Testis (tissue), 3 donors: Measurements from ENCODE around the gene SLAMF8. TPM values are rescaled to one million over a fixed set of nuclear protein-coding genes. Genes with fewer than 3 reads are reported as not detected.

Source experiments
- DNase-seq: peaks from one replicate; pipeline ENCODE4 v3.0.0-alpha.2; 2019
- H3K27ac ChIP-seq, 2 donors: fragments of 200-600 bp; sonication (generic); one replicate each; pipeline ENCODE4 v1.5.1; 2019
- H3K27me3 ChIP-seq: fragments of 200-600 bp; sonication (generic); one replicate; pipeline ENCODE4 v1.5.1; 2019
- H3K36me3 ChIP-seq: fragments of 200-600 bp; sonication (generic); one replicate; pipeline ENCODE4 v1.5.1; 2017; ENCODE audit warnings: low read depth; ENCODE audit errors: missing control alignments
- H3K4me1 ChIP-seq: fragments of 200-600 bp; sonication (generic); one replicate; pipeline ENCODE4 v1.5.1; 2019
- H3K4me3 ChIP-seq, 2 donors: fragments of 200-600 bp; sonication (generic); one replicate each; pipeline ENCODE4 v1.5.1; 2017 to 2019
- H3K9me3 ChIP-seq: fragments of 200-600 bp; sonication (generic); one replicate; pipeline ENCODE4 v1.5.1; 2017
- POLR2A ChIP-seq: fragments of 450-650 bp; IDR thresholded peaks from one replicate; pipeline ENCODE4 v1.6.1; 2017; ENCODE audit warnings: antibody characterized with exemption, mild to moderate bottlenecking, moderate library complexity
- WGBS, 2 donors: methylation state at CpG; one replicate each; pipeline ENCODE4 v1.1.5; 2018; 5-methylcytosine and 5-hydroxymethylcytosine counted together
- intact Hi-C: fragments of 100-400 bp; cut with DNase I; formaldehyde crosslinking; loops from one replicate; pipeline ENCODE4 v1.15.1; 2023; ENCODE audit warnings: low total_unique reads
- polyA plus RNA-seq: library from polyadenylated mRNA; stranded (reverse); fragments of 350-450 nt; fragmentation: Illumina TruSeq; extraction: RNeasy Lipid Tissue Mini Kit (QIAGEN cat#74804); gene quantifications from one replicate; pipeline ENCODE4 v1.2.3, GENCODE V29; 2014; ENCODE audit warnings: low read depth, low replicate concordance; ENCODE audit not compliant: insufficient read depth
- total RNA-seq, 2 donors: library from RNA; depleted of rRNA; stranded (reverse); fragments of >200 nt; gene quantifications; one replicate each; pipeline ENCODE4 v1.2.3, GENCODE V29; 2016
- TF ChIP-seq, protein P1 (sequence below), 3 experiments: fragments of 450-650 bp in 2 of 3; fragments of 200-600 bp in 1 of 3; sonication (generic) in 1 of 3; IDR thresholded peaks; one replicate each; pipeline ENCODE4 v1.5.1; 2016 to 2019; ENCODE audit warnings: antibody characterized with exemption in 3 of 3, mild to moderate bottlenecking in 2 of 3, moderate library complexity in 1 of 3

SLAMF8 gene
- total and polyA plus RNA-seq, 3 donors from 2014 or later, result 0.47 to 5.3 (median 0.74) TPM

DNA sequence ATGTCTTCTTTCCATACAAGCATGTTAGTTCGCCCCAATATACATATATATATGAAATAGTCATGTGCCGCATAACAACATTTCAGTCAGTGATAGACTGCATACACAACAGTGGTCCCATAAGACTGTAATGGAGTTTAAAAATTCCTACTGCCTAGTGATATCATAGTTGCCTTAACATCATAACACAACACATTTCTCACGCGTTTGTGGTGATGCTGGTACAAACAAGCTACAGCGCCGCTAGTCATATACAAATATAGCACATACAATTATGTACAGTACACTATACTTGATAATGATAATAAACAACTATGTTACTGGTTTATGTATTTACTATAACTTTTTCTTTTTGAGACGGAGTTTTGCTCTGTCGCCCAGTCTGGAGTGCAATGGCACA is 10.7 kb upstream of the SLAMF8 start:
- WGBS, 2 donors, result 87 to 97% methylated on average over 8 of the region's 8 CpGs
- TF ChIP-seq, protein P1, sequence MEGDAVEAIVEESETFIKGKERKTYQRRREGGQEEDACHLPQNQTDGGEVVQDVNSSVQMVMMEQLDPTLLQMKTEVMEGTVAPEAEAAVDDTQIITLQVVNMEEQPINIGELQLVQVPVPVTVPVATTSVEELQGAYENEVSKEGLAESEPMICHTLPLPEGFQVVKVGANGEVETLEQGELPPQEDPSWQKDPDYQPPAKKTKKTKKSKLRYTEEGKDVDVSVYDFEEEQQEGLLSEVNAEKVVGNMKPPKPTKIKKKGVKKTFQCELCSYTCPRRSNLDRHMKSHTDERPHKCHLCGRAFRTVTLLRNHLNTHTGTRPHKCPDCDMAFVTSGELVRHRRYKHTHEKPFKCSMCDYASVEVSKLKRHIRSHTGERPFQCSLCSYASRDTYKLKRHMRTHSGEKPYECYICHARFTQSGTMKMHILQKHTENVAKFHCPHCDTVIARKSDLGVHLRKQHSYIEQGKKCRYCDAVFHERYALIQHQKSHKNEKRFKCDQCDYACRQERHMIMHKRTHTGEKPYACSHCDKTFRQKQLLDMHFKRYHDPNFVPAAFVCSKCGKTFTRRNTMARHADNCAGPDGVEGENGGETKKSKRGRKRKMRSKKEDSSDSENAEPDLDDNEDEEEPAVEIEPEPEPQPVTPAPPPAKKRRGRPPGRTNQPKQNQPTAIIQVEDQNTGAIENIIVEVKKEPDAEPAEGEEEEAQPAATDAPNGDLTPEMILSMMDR (IDR thresholded peaks at IDR 0.05), result no peak
- no peak for TF ChIP-seq POLR2A
- Histone ChIP-seq H3K36me3 (no peaks in the 10 kb centered on the region), H3K4me1 (no peaks in the 10 kb centered on the region), H3K27me3 (no peaks in the 10 kb centered on the region), H3K4me3 (no peak overlapping the region), H3K27ac (no peak overlapping the region), H3K9me3 (no peaks in the 10 kb centered on the region)
- intact Hi-C loops, result no loop called here
- DNase-seq, result no peak

DNA sequence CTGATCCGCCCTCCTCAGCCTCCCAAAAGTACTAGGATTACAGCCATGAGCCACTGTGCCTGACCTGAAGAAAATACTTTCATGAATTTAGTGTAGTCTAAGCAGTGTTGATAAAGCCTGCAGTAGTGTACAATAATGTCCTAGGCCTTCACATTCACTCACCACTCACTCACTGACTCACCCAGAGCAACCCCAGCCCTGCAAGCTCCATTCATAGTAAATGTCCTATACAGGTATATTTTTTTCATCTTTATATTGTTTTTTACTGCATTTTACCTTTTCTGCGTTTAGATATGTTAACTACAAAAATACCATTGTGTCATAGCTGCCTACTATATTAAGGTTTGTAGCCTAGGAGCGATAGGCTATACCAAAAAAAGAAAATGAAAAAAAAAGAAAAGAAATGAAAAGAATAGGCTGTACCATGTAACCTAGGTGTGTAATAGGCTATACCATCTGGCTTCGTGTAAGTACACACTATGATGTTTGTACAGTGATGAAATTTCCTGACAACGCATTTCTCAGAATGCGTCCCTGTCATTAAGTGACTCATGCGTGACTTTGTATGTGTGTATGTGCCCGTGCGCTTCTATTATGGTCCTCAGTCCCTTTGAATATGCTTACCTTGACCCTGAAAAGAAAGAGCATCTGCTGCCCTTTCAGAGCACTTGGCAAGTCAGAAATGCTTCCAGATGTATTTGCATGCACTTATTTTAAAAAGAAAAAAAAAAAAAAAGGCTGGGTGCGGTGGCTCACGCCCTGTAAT is 9.2 kb upstream of the SLAMF8 start:
- Histone ChIP-seq H3K4me1 (no peaks in the 10 kb centered on the region), H3K36me3 (no peaks in the 10 kb centered on the region), H3K27me3 (no peaks in the 10 kb centered on the region), H3K9me3 (no peaks in the 10 kb centered on the region), H3K27ac (no peak overlapping the region), H3K4me3 (no peak overlapping the region)
- no peak for DNase-seq
- 90 to 91% methylated on average over 11 of the region's 11 CpGs for WGBS, 2 donors
- TF ChIP-seq POLR2A, result no peak
- intact Hi-C loops, result no loop called here

DNA sequence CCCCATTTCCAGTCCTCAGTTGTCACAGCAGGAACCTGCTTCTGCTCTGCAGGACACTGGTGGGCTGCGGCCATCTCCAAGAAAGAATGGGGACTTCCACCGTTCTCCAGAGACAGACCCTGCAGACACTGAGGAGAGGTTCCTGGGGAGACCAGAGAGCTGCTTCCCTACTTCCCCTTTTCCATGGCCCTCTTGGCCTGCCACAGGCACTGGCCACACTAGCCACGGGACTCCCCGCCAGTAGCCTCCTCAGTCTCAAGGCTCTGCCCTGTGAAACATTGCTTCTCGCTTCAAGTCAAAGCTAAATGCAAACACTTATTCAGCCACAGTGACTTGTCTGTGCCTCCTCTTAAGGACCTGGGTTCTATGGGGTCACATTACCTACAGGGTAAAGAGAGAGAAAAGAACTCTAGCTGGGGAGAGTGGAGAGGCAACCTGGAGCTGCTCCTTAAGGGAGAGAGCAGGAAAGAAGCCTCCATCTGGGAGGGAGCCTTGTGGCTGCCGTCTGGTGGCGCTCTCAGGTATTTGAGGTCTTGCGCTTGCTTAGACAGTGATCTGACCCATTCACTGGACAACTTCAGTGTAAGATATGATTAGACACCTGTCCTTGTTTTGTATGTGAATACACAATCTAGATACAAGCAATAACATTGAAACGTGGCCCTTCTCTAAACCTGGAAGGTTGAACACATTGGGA is 5.4 kb upstream of the SLAMF8 start:
- Histone ChIP-seq H3K27me3 (no peaks in the 10 kb centered on the region), H3K36me3 (no peaks in the 10 kb centered on the region), H3K9me3 (no peaks in the 10 kb centered on the region), H3K27ac (no peak overlapping the region), H3K4me3 (no peak overlapping the region), H3K4me1 (no peaks in the 10 kb centered on the region)
- intact Hi-C loops, result no loop called here
- TF ChIP-seq, protein P1 (IDR thresholded peaks at IDR 0.05), result no peak
- no peak for TF ChIP-seq POLR2A
- DNase-seq, result no peak
- 82 to 87% methylated on average over 8 to 9 of the region's 9 CpGs for WGBS, 2 donors

DNA sequence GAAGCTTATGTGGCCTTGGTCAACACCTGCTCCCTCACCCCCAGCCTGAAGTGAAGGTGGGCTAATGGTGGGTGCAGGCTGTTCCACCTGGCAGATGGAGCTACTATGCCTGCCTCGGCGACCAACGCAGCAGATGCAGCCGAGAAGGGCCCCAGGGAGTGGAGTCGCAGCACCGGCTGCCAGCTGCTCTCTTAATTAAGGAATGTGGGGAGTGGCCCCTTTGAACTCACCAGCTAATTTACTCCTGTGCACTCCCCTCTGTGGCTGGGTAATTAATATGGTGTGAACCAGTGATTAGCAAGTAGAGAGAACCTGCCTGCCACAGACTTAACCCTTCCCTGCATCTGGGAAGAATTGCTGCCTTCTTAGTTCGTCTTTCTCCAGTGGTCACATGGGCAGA is 3.3 kb upstream of the SLAMF8 start:
- TF ChIP-seq, protein P1 (IDR thresholded peaks at IDR 0.05), result no peak
- TF ChIP-seq POLR2A, result no peak
- no peaks in the 10 kb centered on the region for H3K4me1 ChIP-seq
- intact Hi-C loops, result no loop called here
- no peaks in the 10 kb centered on the region for H3K27me3 ChIP-seq
- no peak overlapping the region for H3K4me3 ChIP-seq
- H3K27ac ChIP-seq, result no peak overlapping the region
- DNase-seq, result no peak
- no peaks in the 10 kb centered on the region for H3K36me3 ChIP-seq
- 43 to 48% methylated on average over 5 to 7 of the region's 7 CpGs for WGBS, 2 donors
- H3K9me3 ChIP-seq, result no peaks in the 10 kb centered on the region

DNA sequence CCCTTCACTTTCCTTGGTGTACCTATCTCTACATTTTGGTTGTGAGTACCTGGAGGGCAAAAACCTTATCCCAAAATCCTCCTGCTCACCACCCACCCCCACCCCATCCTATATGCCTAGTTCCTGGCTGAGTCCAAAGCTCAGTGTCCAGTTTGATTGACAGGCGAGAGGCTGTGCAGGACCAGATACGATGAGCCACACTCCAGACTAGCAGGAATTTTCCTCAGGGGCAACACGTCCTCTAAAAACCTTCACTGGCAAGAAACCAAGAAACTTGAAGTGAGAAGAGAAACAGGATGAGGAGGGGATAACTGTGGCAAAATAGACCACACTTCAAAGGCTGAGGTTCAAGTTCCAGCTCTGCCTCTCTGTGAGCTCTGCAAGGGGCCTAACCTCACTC is 1.1 kb upstream of the SLAMF8 start:
- no peaks in the 10 kb centered on the region for H3K9me3 ChIP-seq
- H3K4me3 ChIP-seq, result no peak overlapping the region
- 57 to 74% methylated on average over 3 of the region's 3 CpGs for WGBS, 2 donors
- H3K27me3 ChIP-seq, result no peaks in the 10 kb centered on the region
- no peaks in the 10 kb centered on the region for H3K4me1 ChIP-seq
- H3K36me3 ChIP-seq, result no peaks in the 10 kb centered on the region
- H3K27ac ChIP-seq, result no peak overlapping the region
- DNase-seq, result no peak
- intact Hi-C loops, result no loop called here
- TF ChIP-seq, protein P1 (IDR thresholded peaks at IDR 0.05), result no peak
- TF ChIP-seq POLR2A, result no peak
